K562 (cell line): Measurements from ENCODE around the gene GJA4. TPM values are rescaled to one million over a fixed set of nuclear protein-coding genes. Genes with fewer than 3 reads are reported as not detected.

Source experiments
- ATAC-seq: fragments of 200-7000 bp; cut with Tn5 transposase; 3 replicates; pipeline ENCODE4 v1.9.1; 2020; ENCODE audit warnings: moderate library complexity
- BruUV-seq: library from RNA; stranded (reverse); fragments of 400-500 nt; replicated peaks from 2 replicates; lab custom pipeline; 2021; lab: Mats Ljungman, UMichigan
- CTCF ChIA-PET: fragments of 300-600 bp; formaldehyde crosslinking; extraction: SDS; loops from one replicate; lab custom pipeline; 2021; ENCODE audit warnings: low intra/inter-chr PET ratio; lab: Yijun Ruan, JAX
- POLR2A ChIA-PET: fragments of 300-600, 350-650 bp; sonication (Branson Sonifier 250); formaldehyde crosslinking; extraction: SDS; loops from one replicate; lab custom pipeline; 2021; ENCODE audit warnings: antibody characterized with exemption, inconsistent platforms; lab: Yijun Ruan, JAX
- DNase-seq, 4 experiments: peaks; one replicate each; pipeline versions ENCODE4 v3.0.0 to v3.0.0-alpha.2; 2011 to 2018; ENCODE audit warnings: low spot score in 3 of 4, mixed read lengths in 3 of 4; ENCODE audit errors: extremely low read depth in 1 of 4
- FAIRE-seq: peaks from 2 replicates; lab custom pipeline; 2011; peaks lifted over from hg19 to GRCh38; lab: Jason Lieb, UNC
- H2AFZ ChIP-seq: 2 replicates; pipeline ENCODE4 v1.6.0; 2011; ENCODE audit warnings: low read depth, low read length, control low read depth, inconsistent platforms
- H3K27ac ChIP-seq: fragments of 200-600 bp; 3 replicates; pipeline ENCODE4 v1.8.0; 2011; ENCODE audit warnings: low read depth, mild to moderate bottlenecking, control low read depth, inconsistent platforms, low read length, moderate library complexity, mixed read lengths; ENCODE audit errors: extremely low read depth
- H3K27me3 ChIP-seq, 2 experiments: fragments of 300-600 bp in 1 of 2; 2 replicates in 1 of 2; 3 replicates in 1 of 2; pipeline versions ENCODE4 v1.6.0 to v1.8.0; 2011; ENCODE audit warnings: inconsistent platforms in 2 of 2, low read length in 2 of 2, mild to moderate bottlenecking in 1 of 2, mixed read lengths in 1 of 2, moderate library complexity in 1 of 2; ENCODE audit not compliant: control insufficient read depth in 2 of 2, insufficient read depth in 2 of 2
- H3K36me3 ChIP-seq: fragments of 300-600 bp; 3 replicates; pipeline ENCODE4 v1.8.0; 2011; ENCODE audit warnings: mild to moderate bottlenecking, low read length, inconsistent platforms; ENCODE audit not compliant: control insufficient read depth, insufficient read depth
- H3K4me1 ChIP-seq, 2 experiments: fragments of 200-600 bp in 1 of 2; replicated peaks in 1 of 2; 2 replicates in 1 of 2; 3 replicates in 1 of 2; pipeline versions ENCODE4 v1.5.1 to v1.8.0; 2011; ENCODE audit warnings: inconsistent platforms in 2 of 2, low read length in 2 of 2, mild to moderate bottlenecking in 1 of 2, mixed read lengths in 1 of 2, moderate library complexity in 1 of 2; ENCODE audit not compliant: control insufficient read depth in 2 of 2, insufficient read depth in 2 of 2
- H3K4me2 ChIP-seq: 2 replicates; pipeline ENCODE4 v1.6.1; 2011; ENCODE audit warnings: low read length, control low read depth, inconsistent platforms, mixed read lengths; ENCODE audit not compliant: insufficient read depth
- H3K4me3 ChIP-seq: fragments of 200-600 bp; sonication (generic), shearing (Covaris generic); 2 replicates; pipeline ENCODE4 v1.5.1; 2016; ENCODE audit warnings: control low read depth, inconsistent platforms
- H3K79me2 ChIP-seq: fragments of 200-600 bp; 3 replicates; pipeline ENCODE4 v1.8.0; 2011; ENCODE audit warnings: low read length, inconsistent platforms; ENCODE audit not compliant: control insufficient read depth, insufficient read depth
- H3K9ac ChIP-seq, 2 experiments: 2 replicates each; pipeline versions ENCODE4 v1.6.0 to v1.6.1; 2011; ENCODE audit warnings: low read depth in 2 of 2, low read length in 2 of 2, control low read depth in 1 of 2, inconsistent platforms in 1 of 2, mild to moderate bottlenecking in 1 of 2, mixed read lengths in 1 of 2; ENCODE audit not compliant: insufficient read depth in 1 of 2
- H3K9me1 ChIP-seq: one replicate; pipeline ENCODE4 v1.6.0; 2011; ENCODE audit warnings: inconsistent platforms, mild to moderate bottlenecking, low read length, moderate library complexity; ENCODE audit not compliant: control insufficient read depth, insufficient read depth
- H3K9me3 ChIP-seq: replicated peaks from 2 replicates; pipeline ENCODE4 v1.5.1; 2011; ENCODE audit warnings: low read depth, low read length, inconsistent platforms; ENCODE audit not compliant: control insufficient read depth, insufficient read depth
- H4K20me1 ChIP-seq: replicated peaks from 2 replicates; pipeline ENCODE4 v1.6.1; 2011; ENCODE audit warnings: low read length, inconsistent platforms, mixed read lengths; ENCODE audit not compliant: control insufficient read depth, insufficient read depth
- C11orf30 ChIP-seq: fragments of 450-650 bp; IDR thresholded peaks from 2 replicates; pipeline ENCODE4 v1.6.1; 2016; ENCODE audit warnings: low read depth, mild to moderate bottlenecking
- MAFF ChIP-seq: IDR thresholded peaks from 2 replicates; pipeline ENCODE4 v1.6.1; 2012; ENCODE audit warnings: low read length, improper control_type of control experiment
- MAFG ChIP-seq: fragments of 450-650 bp; conservative IDR thresholded peaks from 2 replicates; pipeline ENCODE4 v1.6.1; 2016; ENCODE audit warnings: missing genetic modification characterization, missing compliant biosample characterization
- MAFK ChIP-seq: IDR thresholded peaks from 2 replicates; pipeline ENCODE4 v1.6.1; 2011; ENCODE audit warnings: low read length, improper control_type of control experiment
- SRSF9 ChIP-seq: fragments of 200-400 bp; formaldehyde crosslinking; IDR thresholded peaks from 2 replicates; pipeline ENCODE4 v1.6.1; 2017; ENCODE audit warnings: low read depth, low read length, borderline replicate concordance
- TARDBP ChIP-seq: fragments of 450-650 bp; IDR thresholded peaks from 2 replicates; pipeline ENCODE4 v1.6.1; 2016
- ZNF316 ChIP-seq: fragments of 450-650 bp; IDR thresholded peaks from 2 replicates; pipeline ENCODE4 v1.6.1; 2016
- WGBS: fragments of 100-300 bp; shearing (Covaris generic); methylation state at CpG from one replicate; pipeline ENCODE4 v1.1.6; 2016; ENCODE audit warnings: low coverage, mixed read lengths; ENCODE audit not compliant: insufficient coverage; ENCODE audit errors: missing lambda C conversion rate; 5-methylcytosine and 5-hydroxymethylcytosine counted together
- in situ Hi-C: fragments of 300-500 bp; cut with MboI; formaldehyde crosslinking; loops from 4 replicates; pipeline ENCODE4 v1.15.0; 2018; ENCODE audit warnings: inconsistent platforms, mixed read lengths
- intact Hi-C: fragments of 100-400 bp; cut with micrococcal nuclease; formaldehyde crosslinking; loops from 2 replicates; pipeline ENCODE4 v1.14.2; 2022
- polyA plus RNA-seq, 8 experiments: library from polyadenylated mRNA; depleted of rRNA in 4 of 8; stranded (reverse) in 5 of 8; unstranded in 3 of 8; fragments of >200 nt; fragmentation: Nextera tagmentation in 2 of 8; fragmentation: Illumina TruSeq in 1 of 8; extraction: Ambion mirVana in 2 of 8; extraction: Trizol in 1 of 8; gene quantifications; 2 replicates each; pipeline versions ENCODE4 v1.2.1 to v1.2.3, GENCODE V29; 2011 to 2014; ENCODE audit warnings: inconsistent platforms in 1 of 8, missing spikeins in 1 of 8
- total RNA-seq, 7 experiments: library from RNA; depleted of rRNA in 6 of 7; stranded (reverse); fragments of >200 nt in 6 of 7; fragmentation: Illumina TruSeq in 2 of 7; extraction: Trizol in 2 of 7; gene quantifications; 2 replicates each; pipeline versions ENCODE4 v1.2.1 to v1.2.3, GENCODE V29; 2011 to 2021; ENCODE audit warnings: low replicate concordance in 1 of 7
- TF ChIP-seq, protein P1 (sequence below): fragments of 250-450 bp; sonication (Bioruptor Pico); IDR thresholded peaks from 2 replicates; pipeline ENCODE4 v1.4.0; 2020; ENCODE audit warnings: mild to moderate bottlenecking, moderate library complexity

The GJA4 gene
- total and polyA plus RNA-seq, 9 of the 15 experiments (the other 6 are each of a cell fraction or from before 2014, with no cell fraction given): 0.16 to 0.24 TPM; not detected in 7

DNA sequence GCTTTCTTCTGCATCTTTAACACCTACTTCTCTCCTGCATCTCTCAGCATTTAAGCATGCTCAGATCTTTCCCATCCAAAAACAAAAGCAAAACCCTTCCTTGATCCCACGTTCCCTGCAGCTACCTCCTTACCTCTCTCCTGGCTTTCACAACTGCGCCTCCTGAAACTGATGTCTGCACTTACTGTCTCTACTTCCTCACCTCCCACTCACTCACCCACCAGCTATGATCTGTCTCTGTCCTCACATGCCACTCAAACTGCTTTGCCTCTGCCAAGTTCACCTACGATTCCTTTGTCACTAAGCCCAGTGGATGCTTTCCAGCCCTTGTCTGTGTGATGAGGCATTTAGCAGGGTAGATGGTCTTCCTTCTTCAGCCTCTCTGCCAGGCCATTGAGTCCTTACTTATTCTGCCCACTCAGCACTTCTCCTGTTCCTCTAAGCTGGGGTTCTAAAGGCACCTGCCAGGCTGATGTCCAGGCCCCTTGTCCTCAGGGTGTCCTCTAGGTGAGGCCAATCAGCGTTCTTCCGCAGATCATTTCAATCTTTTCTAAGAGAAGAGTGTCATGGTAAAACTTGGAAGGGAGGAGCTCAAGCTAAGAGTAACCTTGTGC lies 21.8 kb upstream of the GJA4 start:
- Histone ChIP-seq H3K4me3 (no peak overlapping the region), H3K4me2 (no peak overlapping the region), H3K9me1 (no peaks in the 10 kb centered on the region), H3K9ac (no peak overlapping the region), H3K27ac (no peak overlapping the region), H4K20me1 (0 out of 2 replicates have a peak, but pooled peaks cover under 1% of the 10 kb centered on the region), H3K27me3 (peaks cover 29 to 33% of the 10 kb centered on the region in 2 experiments), H3K9me3 (no peaks in the 10 kb centered on the region), H3K4me1 (no peaks in the 10 kb centered on the region), H3K36me3 (no peaks in the 10 kb centered on the region), H2AFZ (no peak overlapping the region), H3K79me2 (no peaks in the 10 kb centered on the region)
- no TSS peak for BruUV-seq
- POLR2A ChIA-PET: interaction anchor here (0.8 kb wide), 1 partner anchor 14 kb away, joined by 3 read pairs; no protein-coding TSS in a partner anchor
- TF ChIP-seq C11orf30: peak; percentile 73
- TF ChIP-seq MAFG (tag): peak; percentile 67
- TF ChIP-seq MAFK: peak; percentile 68
- TF ChIP-seq, protein P1, sequence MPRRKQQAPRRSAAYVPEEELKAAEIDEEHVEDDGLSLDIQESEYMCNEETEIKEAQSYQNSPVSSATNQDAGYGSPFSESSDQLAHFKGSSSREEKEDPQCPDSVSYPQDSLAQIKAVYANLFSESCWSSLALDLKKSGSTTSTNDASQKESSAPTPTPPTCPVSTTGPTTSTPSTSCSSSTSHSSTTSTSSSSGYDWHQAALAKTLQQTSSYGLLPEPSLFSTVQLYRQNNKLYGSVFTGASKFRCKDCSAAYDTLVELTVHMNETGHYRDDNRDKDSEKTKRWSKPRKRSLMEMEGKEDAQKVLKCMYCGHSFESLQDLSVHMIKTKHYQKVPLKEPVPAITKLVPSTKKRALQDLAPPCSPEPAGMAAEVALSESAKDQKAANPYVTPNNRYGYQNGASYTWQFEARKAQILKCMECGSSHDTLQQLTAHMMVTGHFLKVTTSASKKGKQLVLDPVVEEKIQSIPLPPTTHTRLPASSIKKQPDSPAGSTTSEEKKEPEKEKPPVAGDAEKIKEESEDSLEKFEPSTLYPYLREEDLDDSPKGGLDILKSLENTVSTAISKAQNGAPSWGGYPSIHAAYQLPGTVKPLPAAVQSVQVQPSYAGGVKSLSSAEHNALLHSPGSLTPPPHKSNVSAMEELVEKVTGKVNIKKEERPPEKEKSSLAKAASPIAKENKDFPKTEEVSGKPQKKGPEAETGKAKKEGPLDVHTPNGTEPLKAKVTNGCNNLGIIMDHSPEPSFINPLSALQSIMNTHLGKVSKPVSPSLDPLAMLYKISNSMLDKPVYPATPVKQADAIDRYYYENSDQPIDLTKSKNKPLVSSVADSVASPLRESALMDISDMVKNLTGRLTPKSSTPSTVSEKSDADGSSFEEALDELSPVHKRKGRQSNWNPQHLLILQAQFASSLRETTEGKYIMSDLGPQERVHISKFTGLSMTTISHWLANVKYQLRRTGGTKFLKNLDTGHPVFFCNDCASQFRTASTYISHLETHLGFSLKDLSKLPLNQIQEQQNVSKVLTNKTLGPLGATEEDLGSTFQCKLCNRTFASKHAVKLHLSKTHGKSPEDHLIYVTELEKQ (CRISPR knock-in tag): no peak
- TF ChIP-seq TARDBP: no peak
- TF ChIP-seq SRSF9: no peak
- peak; percentile 77 for TF ChIP-seq ZNF316
- TF ChIP-seq MAFF: peak; percentile 59
- 3% methylated on average over 5 of the region's 5 CpGs for WGBS
- CTCF ChIA-PET: no interaction called here
- intact Hi-C loops: no loop called here
- ATAC-seq (no peak), DNase-seq (no peak), FAIRE-seq (peak; percentile 19)
- in situ Hi-C loops: no loop called here
